PC-9 (cell line): Measurements from ENCODE around the gene AFF4.
"Not testable (repeated sequence)": the region's sequence is repeated elsewhere in the genome, so short reads cannot be mapped to it uniquely, and the experiment has no call there.

Source experiments
- CTCF ChIP-seq: fragments of 200-600 bp; sonication (generic); conservative IDR thresholded peaks from 2 replicates; pipeline ENCODE4 v1.6.1; 2017; ENCODE audit warnings: mixed run types, antibody characterized with exemption, mild to moderate bottlenecking, moderate library complexity
- EZH2 ChIP-seq: fragments of 200-600 bp; sonication (generic); IDR thresholded peaks from 2 replicates; pipeline ENCODE4 v1.8.0; 2017; ENCODE audit warnings: antibody characterized with exemption, low read depth

GRCh38 chr5:132854992-132855391, 108.4 kb downstream of the AFF4 start:
- TF ChIP-seq CTCF, EZH2: not testable (repeated sequence)
